ENCODE results near the gene DUXB.

The DUXB gene

DNA sequence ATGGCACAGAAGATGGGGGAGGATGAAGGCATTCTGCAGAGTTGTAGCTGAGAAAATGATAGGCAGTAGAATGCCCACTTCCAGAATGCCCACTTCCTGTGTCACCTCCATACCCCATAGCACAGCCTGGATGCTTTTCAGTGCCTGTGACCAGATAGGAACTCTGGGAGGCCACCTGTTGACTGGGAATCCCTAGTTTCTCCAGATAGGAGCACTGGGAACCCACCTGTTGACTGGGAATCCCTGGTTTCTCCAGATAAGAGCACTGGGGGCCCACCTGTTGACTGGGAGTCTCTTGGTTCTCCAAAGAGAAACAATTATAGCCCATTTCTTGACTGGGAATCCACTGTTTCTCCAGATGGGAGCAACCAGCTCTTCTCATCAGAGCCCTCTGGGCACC is 13.4 kb upstream of the DUXB start:
- H3K9me3 Mint-ChIP-seq, result peaks cover 54% of the 10 kb centered on the region
- H3K27me3 Mint-ChIP-seq (ENCODE audit: low read depth, poor library complexity), result peaks cover 14% of the 10 kb centered on the region
- no peak overlapping the region for H3K27ac Mint-ChIP-seq
- peaks cover 28% of the 10 kb centered on the region for H3K36me3 Mint-ChIP-seq (ENCODE audit: low read depth)
- H3K4me3 Mint-ChIP-seq, result no peak overlapping the region
- no peaks in the 10 kb centered on the region for H3K4me1 Mint-ChIP-seq
- TF ChIP-seq, protein P1, sequence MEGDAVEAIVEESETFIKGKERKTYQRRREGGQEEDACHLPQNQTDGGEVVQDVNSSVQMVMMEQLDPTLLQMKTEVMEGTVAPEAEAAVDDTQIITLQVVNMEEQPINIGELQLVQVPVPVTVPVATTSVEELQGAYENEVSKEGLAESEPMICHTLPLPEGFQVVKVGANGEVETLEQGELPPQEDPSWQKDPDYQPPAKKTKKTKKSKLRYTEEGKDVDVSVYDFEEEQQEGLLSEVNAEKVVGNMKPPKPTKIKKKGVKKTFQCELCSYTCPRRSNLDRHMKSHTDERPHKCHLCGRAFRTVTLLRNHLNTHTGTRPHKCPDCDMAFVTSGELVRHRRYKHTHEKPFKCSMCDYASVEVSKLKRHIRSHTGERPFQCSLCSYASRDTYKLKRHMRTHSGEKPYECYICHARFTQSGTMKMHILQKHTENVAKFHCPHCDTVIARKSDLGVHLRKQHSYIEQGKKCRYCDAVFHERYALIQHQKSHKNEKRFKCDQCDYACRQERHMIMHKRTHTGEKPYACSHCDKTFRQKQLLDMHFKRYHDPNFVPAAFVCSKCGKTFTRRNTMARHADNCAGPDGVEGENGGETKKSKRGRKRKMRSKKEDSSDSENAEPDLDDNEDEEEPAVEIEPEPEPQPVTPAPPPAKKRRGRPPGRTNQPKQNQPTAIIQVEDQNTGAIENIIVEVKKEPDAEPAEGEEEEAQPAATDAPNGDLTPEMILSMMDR (IDR thresholded peaks at IDR 0.05), result no peak
- no peak for DNase-seq

DNA sequence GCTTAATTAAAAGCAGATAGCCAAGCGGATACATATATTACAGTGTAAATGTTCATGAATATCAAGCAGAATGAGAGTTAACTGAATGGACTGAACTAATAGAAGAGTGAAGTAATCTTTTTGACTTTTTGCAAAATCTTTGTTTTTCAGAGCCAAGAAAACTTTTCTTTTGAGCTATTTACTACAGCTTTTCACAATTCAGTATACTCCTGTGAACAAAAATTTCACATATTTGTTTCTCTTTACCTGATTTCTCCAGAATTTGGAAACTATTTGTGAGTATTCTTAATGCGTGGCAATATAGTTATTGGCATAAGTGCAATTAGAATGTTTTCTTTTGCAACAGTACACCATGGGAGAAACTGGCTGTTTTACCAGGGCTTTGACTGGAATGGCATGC is 9.1 kb upstream of the DUXB start:
- no peak for DNase-seq
- Mint-ChIP-seq H3K27ac (no peak overlapping the region), H3K9me3 (peaks cover 48% of the 10 kb centered on the region), H3K4me1 (no peaks in the 10 kb centered on the region), H3K27me3 (ENCODE audit: low read depth, poor library complexity) (no peaks in the 10 kb centered on the region), H3K4me3 (no peak overlapping the region), H3K36me3 (ENCODE audit: low read depth) (peaks cover 11% of the 10 kb centered on the region)
- TF ChIP-seq, protein P1 (IDR thresholded peaks at IDR 0.05), result no peak

DNA sequence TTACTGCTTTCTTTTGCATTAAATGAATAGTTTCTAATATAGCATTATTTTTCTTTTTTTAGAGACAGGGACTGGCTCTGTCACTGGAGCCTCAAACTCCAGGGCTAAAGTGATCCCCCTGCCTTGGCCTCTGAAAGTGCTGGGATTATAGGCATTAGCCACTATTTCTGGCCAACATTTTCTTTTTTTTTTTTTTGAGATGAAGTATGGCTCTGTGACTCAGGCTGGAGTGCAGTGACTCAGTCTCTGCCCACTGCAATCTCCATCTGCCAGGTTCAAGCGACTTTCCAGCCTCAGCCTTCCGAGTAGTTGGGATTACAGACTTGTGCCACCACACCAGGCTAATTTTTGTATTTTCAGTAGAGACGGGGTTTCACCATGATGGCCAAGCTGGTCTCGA is 2.0 kb upstream of the DUXB start:
- Mint-ChIP-seq H3K4me3 (no peak overlapping the region), H3K36me3 (ENCODE audit: low read depth) (no peaks in the 10 kb centered on the region), H3K27me3 (ENCODE audit: low read depth, poor library complexity) (peaks cover 11% of the 10 kb centered on the region), H3K27ac (no peak overlapping the region), H3K4me1 (no peaks in the 10 kb centered on the region), H3K9me3 (peaks cover 8% of the 10 kb centered on the region)
- DNase-seq, result no peak
- TF ChIP-seq, protein P1 (IDR thresholded peaks at IDR 0.05), result no peak

DNA sequence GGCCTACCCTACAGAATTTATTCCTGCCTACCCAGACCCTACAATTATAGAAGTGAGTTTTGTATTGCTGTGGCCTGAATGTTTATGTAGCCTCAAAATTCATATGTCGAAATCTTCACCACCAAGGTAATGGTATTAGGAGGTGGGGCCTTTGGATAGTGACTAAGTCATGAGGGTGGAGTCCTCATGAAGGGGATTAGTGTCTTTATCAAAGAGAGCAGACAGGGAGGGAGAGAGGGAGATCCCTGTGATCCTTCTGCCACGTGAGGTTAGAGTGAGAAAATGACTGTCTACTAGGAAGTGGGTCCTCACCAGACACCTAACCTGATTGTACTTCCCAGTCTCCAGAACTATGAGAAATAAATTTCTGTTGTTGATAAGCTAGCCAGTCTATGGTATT is 981 bp upstream of the DUXB start:
- DNase-seq, result no peak
- peaks cover 5% of the 10 kb centered on the region for H3K9me3 Mint-ChIP-seq
- H3K4me3 Mint-ChIP-seq, result no peak overlapping the region
- no peak overlapping the region for H3K27ac Mint-ChIP-seq
- no peaks in the 10 kb centered on the region for H3K4me1 Mint-ChIP-seq
- H3K27me3 Mint-ChIP-seq (ENCODE audit: low read depth, poor library complexity), result peaks cover 12% of the 10 kb centered on the region
- TF ChIP-seq, protein P1 (IDR thresholded peaks at IDR 0.05), result no peak
- H3K36me3 Mint-ChIP-seq (ENCODE audit: low read depth), result no peaks in the 10 kb centered on the region

DNA sequence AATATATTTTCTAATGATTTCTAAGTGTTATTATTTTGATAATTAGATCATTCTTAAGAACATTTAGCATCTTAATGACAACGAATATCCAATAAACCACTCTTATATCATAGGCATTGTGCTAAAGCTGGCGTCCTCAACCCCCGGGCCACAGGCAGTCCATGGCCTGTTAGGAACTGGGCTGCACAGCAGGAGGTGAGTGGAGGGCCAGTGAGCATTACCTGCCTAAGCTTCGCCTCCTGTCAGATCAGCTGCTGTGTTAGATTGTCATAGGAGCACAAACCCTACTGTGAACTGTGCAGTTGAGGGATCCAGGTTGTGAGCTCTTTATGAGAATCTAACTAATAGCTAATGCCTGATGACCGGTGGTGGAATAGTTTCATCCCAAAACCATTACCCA is 3.7 kb downstream of the DUXB start:
- Mint-ChIP-seq H3K9me3 (peaks cover 6% of the 10 kb centered on the region), H3K27ac (no peak overlapping the region), H3K4me1 (no peaks in the 10 kb centered on the region), H3K4me3 (no peak overlapping the region), H3K36me3 (ENCODE audit: low read depth) (no peaks in the 10 kb centered on the region), H3K27me3 (ENCODE audit: low read depth, poor library complexity) (peaks cover 6% of the 10 kb centered on the region)
- TF ChIP-seq, protein P1 (IDR thresholded peaks at IDR 0.05), result no peak
- no peak for DNase-seq

DNA sequence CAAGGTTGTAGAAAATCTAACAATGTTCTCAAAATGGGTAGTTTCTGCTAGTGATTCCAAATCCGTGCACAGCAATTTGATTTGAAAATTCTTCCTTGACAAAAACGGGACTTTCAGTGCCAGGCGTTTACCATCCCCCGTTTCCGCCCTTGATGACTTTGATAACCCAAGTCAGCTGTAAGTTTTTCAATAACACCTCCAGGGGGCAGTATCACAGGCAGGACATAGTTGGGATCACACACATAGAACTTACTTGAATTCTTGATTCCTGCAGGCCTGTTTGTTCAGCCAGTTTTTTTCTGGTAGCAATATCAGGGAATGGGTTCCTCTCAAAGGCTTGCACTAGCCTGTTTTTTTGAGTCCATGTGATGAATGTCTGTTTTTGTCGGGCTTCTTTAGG is 5.6 kb downstream of the DUXB start:
- Mint-ChIP-seq H3K36me3 (ENCODE audit: low read depth) (no peaks in the 10 kb centered on the region), H3K27me3 (ENCODE audit: low read depth, poor library complexity) (peaks cover 6% of the 10 kb centered on the region), H3K27ac (no peak overlapping the region), H3K9me3 (peaks cover 12% of the 10 kb centered on the region), H3K4me3 (no peak overlapping the region), H3K4me1 (no peaks in the 10 kb centered on the region)
- TF ChIP-seq, protein P1 (IDR thresholded peaks at IDR 0.05), result no peak
- DNase-seq, result no peak
